Activated CD8-positive, alpha-beta T cell treated with anti-CD3 and anti-CD28 coated beads for 36 hours (primary cell): ENCODE results near the gene PRSS16. TPM values are rescaled to one million over a fixed set of nuclear protein-coding genes. Genes with fewer than 3 reads are reported as not detected.
A peak's percentile ranks its signal among the peaks of the same experiment; 100 is the strongest.

ENCODE experiments used
- ATAC-seq: fragments of 200-7000 bp; cut with Tn5 transposase; one replicate; pipeline ENCODE4 v1.10.0; 2021; ENCODE audit warnings: mild to moderate bottlenecking, moderate library complexity
- CTCF ChIA-PET: fragments of 350-600 bp; sonication (Branson Sonifier 250); formaldehyde crosslinking; loops from one replicate; lab custom pipeline; 2021; ENCODE audit warnings: antibody characterized with exemption; lab: Charles Lee
- POLR2A ChIA-PET: fragments of 350-600 bp; sonication (Branson Sonifier 250); formaldehyde crosslinking; loops from one replicate; lab custom pipeline; 2021; ENCODE audit warnings: antibody characterized with exemption; lab: Charles Lee
- DNase-seq: peaks from one replicate; pipeline ENCODE4 v3.0.0-alpha.2; 2020
- H3K27ac Mint-ChIP-seq: one replicate; pipeline ENCODE4 v1.8.0; 2021; ENCODE audit warnings: mild to moderate bottlenecking, mixed read lengths
- H3K27me3 Mint-ChIP-seq: one replicate; pipeline ENCODE4 v1.8.0; 2021; ENCODE audit warnings: mixed read lengths
- H3K36me3 Mint-ChIP-seq: one replicate; pipeline ENCODE4 v1.8.0; 2021; ENCODE audit warnings: low read depth, mixed read lengths
- H3K4me1 Mint-ChIP-seq: one replicate; pipeline ENCODE4 v1.8.0; 2021; ENCODE audit warnings: low read depth, mixed read lengths
- H3K4me3 Mint-ChIP-seq: one replicate; pipeline ENCODE4 v1.8.0; 2021; ENCODE audit warnings: mild to moderate bottlenecking, moderate library complexity, mixed read lengths
- H3K9me3 Mint-ChIP-seq: one replicate; pipeline ENCODE4 v1.8.0; 2021; ENCODE audit warnings: mixed read lengths
- intact Hi-C: fragments of 100-400 bp; cut with micrococcal nuclease; formaldehyde crosslinking; loops from one replicate; pipeline ENCODE4 v1.10.0; 2022
- total RNA-seq, 2 experiments: library from RNA; stranded (reverse); gene quantifications; one replicate each; pipeline ENCODE4 v1.2.3, GENCODE V29; 2021
- TF ChIP-seq, protein P1 (sequence below): fragments of 200-600 bp; IDR thresholded peaks from one replicate; pipeline ENCODE4 v1.8.0; 2022; ENCODE audit warnings: antibody characterized with exemption, mild to moderate bottlenecking

The PRSS16 gene
- total RNA-seq, 2 experiments from 2014 or later: 0.65 to 1.9 TPM

DNA sequence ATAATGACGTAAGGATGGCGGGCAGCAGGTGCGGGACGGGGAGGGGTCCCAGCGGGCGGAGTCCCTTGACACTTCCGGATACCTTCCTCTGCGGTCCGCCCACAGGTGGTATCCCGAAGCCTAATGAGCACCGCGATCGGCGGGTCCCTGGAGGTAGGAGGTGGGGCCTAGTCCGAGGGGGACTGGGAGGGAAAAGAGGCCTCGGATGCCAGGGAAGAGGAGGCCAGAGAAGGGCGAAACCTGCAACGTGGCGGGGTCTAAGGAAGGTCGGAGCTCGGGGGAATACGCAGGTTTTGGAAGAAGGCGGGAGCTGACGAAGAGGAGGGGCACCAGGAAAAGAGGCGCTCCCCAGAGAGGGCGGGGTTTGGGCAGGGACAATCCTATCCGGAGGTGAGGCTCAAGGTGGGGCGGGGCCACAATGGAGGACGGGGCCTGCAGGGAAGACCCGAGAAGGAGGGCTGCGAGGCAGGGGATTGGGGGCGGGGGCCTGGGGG lies 3.7 kb downstream of the PRSS16 start:
- ChIA-PET CTCF (interaction anchor here (0.6 to 1.6 kb wide), 8 partner anchors 9 to 501 kb away, joined by 3 to 9 read pairs (median 3); no protein-coding TSS in a partner anchor), POLR2A (interaction anchor here (0.5 to 2.0 kb wide), 3 partner anchors 10 to 399 kb away, joined by 3 to 4 read pairs (median 3); no protein-coding TSS in a partner anchor)
- Mint-ChIP-seq H3K4me3 (peak overlapping the region; percentile 80), H3K9me3 (no peaks in the 10 kb centered on the region), H3K27me3 (peaks cover 48% of the 10 kb centered on the region), H3K27ac (peak overlapping the region; percentile 14), H3K36me3 (no peaks in the 10 kb centered on the region), H3K4me1 (no peaks in the 10 kb centered on the region)
- DNase-seq: peak; percentile 81
- TF ChIP-seq, protein P1, sequence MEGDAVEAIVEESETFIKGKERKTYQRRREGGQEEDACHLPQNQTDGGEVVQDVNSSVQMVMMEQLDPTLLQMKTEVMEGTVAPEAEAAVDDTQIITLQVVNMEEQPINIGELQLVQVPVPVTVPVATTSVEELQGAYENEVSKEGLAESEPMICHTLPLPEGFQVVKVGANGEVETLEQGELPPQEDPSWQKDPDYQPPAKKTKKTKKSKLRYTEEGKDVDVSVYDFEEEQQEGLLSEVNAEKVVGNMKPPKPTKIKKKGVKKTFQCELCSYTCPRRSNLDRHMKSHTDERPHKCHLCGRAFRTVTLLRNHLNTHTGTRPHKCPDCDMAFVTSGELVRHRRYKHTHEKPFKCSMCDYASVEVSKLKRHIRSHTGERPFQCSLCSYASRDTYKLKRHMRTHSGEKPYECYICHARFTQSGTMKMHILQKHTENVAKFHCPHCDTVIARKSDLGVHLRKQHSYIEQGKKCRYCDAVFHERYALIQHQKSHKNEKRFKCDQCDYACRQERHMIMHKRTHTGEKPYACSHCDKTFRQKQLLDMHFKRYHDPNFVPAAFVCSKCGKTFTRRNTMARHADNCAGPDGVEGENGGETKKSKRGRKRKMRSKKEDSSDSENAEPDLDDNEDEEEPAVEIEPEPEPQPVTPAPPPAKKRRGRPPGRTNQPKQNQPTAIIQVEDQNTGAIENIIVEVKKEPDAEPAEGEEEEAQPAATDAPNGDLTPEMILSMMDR: no peak
- intact Hi-C loops: no loop called here
- peak; percentile 85 for ATAC-seq

DNA sequence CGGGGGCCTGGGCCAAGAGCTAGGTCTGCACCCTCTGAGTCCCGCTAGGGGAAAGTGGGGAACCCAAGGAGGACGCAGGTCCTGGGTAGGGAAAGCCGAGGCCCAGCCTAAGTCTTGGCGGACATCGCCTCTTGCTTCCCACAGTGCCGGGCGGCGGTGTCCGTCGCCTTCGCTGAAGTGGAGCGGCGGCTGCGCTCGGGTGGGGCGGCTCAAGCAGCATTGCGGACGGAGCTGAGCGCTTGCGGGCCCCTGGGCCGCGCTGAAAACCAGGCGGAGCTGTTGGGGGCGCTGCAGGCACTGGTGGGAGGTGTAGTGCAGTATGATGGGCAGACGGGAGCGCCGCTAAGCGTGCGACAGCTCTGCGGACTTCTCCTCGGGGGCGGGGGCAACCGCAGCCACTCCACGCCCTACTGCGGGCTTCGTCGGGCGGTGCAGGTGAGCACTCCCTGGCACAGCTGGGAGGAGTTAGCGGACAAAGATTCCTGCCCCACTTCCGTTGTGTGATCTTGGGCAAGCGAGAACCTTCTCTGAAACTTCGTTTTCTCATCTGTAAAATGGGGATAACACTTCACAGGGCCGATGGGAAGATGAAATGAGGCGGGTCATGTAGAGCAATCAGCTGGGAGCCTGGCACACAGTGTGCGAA lies 4.2 kb downstream of the PRSS16 start:
- Mint-ChIP-seq H3K27me3 (peaks cover 48% of the 10 kb centered on the region), H3K9me3 (no peaks in the 10 kb centered on the region), H3K27ac (no peak overlapping the region), H3K4me1 (no peaks in the 10 kb centered on the region), H3K36me3 (no peaks in the 10 kb centered on the region), H3K4me3 (peak overlapping the region; percentile 80)
- peak; percentile 94 for ATAC-seq
- POLR2A ChIA-PET: interaction anchor here (0.5 to 2.0 kb wide), 3 partner anchors 9 to 398 kb away, joined by 3 to 4 read pairs (median 3); no protein-coding TSS in a partner anchor
- TF ChIP-seq, protein P1: peak; percentile 50
- intact Hi-C loops: no loop called here
- CTCF ChIA-PET: interaction anchor here (0.6 to 1.6 kb wide), 9 partner anchors 9 to 501 kb away, joined by 3 to 9 read pairs (median 3); partner anchors contain the start of gene POM121L2
- peak; percentile 86 for DNase-seq

DNA sequence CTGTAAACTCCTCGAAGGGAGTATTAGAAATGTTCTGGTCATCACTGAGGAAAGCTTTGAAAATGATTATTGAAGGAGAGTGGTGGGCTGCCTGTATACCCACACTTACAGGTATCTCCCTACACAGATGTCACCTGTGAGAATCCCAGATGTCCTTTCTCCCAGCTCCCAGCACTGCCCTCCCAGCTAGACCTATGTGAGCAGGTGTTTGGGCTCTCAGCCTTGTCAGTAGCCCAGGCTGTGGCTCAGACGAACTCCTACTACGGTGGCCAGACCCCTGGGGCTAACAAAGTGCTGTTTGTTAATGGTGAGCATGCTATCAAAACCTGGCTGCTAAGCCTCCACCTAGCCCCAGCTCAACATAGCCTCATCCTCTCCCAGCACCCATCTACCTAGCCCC lies 7.1 kb downstream of the PRSS16 start:
- ATAC-seq (no peak), DNase-seq (no peak)
- Mint-ChIP-seq H3K4me3 (no peak overlapping the region), H3K4me1 (no peaks in the 10 kb centered on the region), H3K27ac (no peak overlapping the region), H3K9me3 (no peaks in the 10 kb centered on the region), H3K27me3 (peaks cover 62% of the 10 kb centered on the region), H3K36me3 (no peaks in the 10 kb centered on the region)
- TF ChIP-seq, protein P1: no peak
- ChIA-PET POLR2A (no interaction called here), CTCF (no interaction called here)
- intact Hi-C loops: no loop called here

DNA sequence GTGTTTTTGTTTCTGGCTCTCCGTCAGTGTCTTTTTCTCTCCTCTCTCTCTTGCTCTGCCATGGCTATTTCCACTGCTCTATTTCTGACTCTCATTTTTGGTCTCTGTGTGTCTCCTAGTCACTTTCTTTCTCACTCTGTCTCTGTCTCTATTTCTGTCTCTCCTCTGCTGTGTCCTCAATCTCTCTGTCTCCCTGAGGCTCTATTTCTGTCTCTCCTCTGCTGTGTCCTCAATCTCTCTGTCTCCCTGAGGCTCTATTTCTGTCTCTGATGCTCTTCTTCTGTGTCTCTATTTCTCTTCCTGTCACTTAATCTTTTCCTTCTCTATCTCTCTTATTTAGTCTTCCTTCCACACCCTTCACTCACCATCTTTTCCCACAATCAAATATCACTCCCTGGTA lies 8.4 kb downstream of the PRSS16 start:
- Mint-ChIP-seq H3K9me3 (no peaks in the 10 kb centered on the region), H3K27me3 (peaks cover 63% of the 10 kb centered on the region), H3K4me3 (no peak overlapping the region), H3K4me1 (no peaks in the 10 kb centered on the region), H3K27ac (no peak overlapping the region), H3K36me3 (no peaks in the 10 kb centered on the region)
- POLR2A ChIA-PET: no interaction called here
- TF ChIP-seq, protein P1: no peak
- CTCF ChIA-PET: interaction anchor here (0.6 kb wide), 1 partner anchor 79 kb away, joined by 4 read pairs; no protein-coding TSS in a partner anchor
- no peak for DNase-seq
- intact Hi-C loops: no loop called here
- no peak for ATAC-seq

DNA sequence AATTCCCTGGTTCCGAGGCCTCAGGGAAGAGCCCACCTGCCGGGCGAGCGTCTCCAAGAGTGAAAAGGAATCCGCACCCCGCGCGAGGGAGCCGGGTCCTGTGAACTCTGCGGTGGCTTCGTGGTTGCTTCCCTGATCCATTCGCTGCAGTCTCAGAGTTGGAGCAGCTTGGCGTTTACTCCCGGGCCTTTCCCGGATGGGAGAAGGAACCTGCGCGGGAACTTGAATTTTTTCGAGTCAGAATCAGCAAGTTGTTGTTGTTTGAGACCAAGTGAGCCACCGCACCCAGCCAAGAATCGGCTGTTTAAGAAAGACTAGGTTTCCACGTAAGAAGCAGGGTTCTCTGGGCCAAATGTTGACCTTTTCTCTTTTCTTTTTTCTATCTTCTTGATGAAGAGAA lies 12.9 kb downstream of the PRSS16 start:
- peaks cover 63% of the 10 kb centered on the region for H3K27me3 Mint-ChIP-seq
- CTCF ChIA-PET: interaction anchor here (0.8 to 1.3 kb wide), 2 partner anchors 9 to 19 kb away, joined by 3 read pairs; no protein-coding TSS in a partner anchor

More for the DNA sequence above, 12.9 kb downstream of the PRSS16 start:
- H3K27ac Mint-ChIP-seq: no peak overlapping the region
- H3K4me3 Mint-ChIP-seq: no peak overlapping the region
- DNase-seq: no peak
- no peaks in the 10 kb centered on the region for H3K4me1 Mint-ChIP-seq
- no peaks in the 10 kb centered on the region for H3K9me3 Mint-ChIP-seq
- no peak for ATAC-seq
- TF ChIP-seq, protein P1: no peak
- H3K36me3 Mint-ChIP-seq: no peaks in the 10 kb centered on the region
- intact Hi-C loops: no loop called here
- POLR2A ChIA-PET: interaction anchor here (1.6 kb wide), 2 partner anchors 8 to 35 kb away, joined by 3 to 4 read pairs; no protein-coding TSS in a partner anchor
